Erythroblast (primary cell): Measurements from ENCODE around the gene STXBP4.
"Not testable (repeated sequence)": the region's sequence is repeated elsewhere in the genome, so short reads cannot be mapped to it uniquely, and the experiment has no call there.

Source experiments
- DNase-seq, 2 experiments: peaks; one replicate each; lab custom pipeline; 2025; lab: John Stamatoyannopoulos, UW
- GATA1 ChIP-seq: IDR thresholded peaks from 2 replicates; pipeline ENCODE4 v1.6.1; 2011; ENCODE audit warnings: low read depth, mild to moderate bottlenecking, control low read depth, low read length, moderate library complexity
- POLR2A ChIP-seq: IDR thresholded peaks from 2 replicates; pipeline ENCODE4 v1.6.1; 2011; ENCODE audit warnings: mild to moderate bottlenecking, low read length

The STXBP4 gene

DNA sequence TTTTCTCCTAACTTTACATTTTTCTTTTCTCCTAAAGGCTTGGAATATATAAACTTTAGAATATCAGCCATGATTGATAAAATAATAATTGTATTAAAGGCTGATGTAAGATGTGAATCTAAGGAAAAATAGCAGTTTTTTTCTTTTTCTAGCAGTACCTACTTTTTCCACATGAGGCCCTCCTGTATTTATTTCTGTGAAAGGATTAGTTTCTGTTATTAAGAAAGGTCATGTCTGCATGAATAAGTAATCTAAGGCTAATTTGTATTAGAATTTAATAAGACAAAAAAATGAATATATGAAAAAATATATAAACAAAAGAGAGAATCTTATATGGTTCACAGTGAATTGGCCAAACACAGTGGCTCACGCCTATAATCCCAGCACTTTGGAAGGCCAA is 85.3 kb downstream of the STXBP4 start:
- no peak for DNase-seq
- TF ChIP-seq GATA1 (no peak), POLR2A (no peak)

- TF ChIP-seq GATA1 (no peak), POLR2A (no peak)
- DNase-seq: no peak
Measured at GRCh38 chr17:55054429-55054828, 85.9 kb downstream of the STXBP4 start.

GRCh38 chr17:55056526-55056925 is 88.0 kb downstream of the STXBP4 start:
- DNase-seq: peak in 1 of 2 experiments; percentile 5
- no peak for TF ChIP-seq POLR2A
- TF ChIP-seq GATA1: no peak

- no peak for DNase-seq
- no peak for TF ChIP-seq GATA1
- TF ChIP-seq POLR2A: no peak
Measured at GRCh38 chr17:55057184-55057583, 88.6 kb downstream of the STXBP4 start.

DNA sequence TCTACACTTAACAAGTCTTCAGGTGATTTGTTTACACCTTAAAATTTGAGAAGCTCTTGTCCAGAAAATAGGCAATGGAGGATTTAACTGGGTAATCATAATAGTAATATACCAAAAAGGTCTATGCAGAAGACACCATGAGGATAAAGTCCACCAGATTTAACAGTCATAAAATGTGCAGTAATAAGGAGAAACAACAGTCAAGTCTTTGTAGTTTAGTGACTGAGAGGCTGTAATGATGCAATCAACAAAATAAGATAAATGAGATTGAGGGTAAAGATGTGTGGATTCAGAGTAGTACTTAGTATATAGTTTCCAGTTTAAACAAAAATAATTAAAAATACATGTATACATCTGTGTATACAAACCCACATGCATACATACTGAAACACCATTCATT is 91.2 kb downstream of the STXBP4 start:
- TF ChIP-seq POLR2A: no peak
- DNase-seq: no peak

DNA sequence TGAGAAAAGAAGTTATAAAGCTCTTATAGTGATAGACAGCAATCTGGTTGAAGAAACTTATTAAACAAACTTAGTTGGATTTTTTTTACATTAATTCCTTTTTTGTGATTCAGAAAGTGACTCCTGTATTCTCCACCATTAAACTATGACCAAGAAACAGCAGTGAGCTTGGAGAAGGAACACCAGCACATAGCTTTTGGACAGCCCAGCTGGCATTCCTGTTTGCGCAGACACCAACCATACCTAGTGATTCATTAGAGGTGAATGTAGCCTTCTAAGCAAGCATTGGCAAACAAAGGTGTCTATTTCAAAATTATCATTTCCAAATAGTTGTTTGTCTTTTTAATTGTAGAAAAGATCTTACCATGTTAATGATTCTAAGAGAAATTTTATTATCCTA is 94.4 kb downstream of the STXBP4 start:
- no peak for DNase-seq
- TF ChIP-seq POLR2A (no peak), GATA1 (no peak)

- TF ChIP-seq GATA1 (no peak), POLR2A (no peak)
- DNase-seq: no peak
Measured at GRCh38 chr17:55063885-55064874, 95.6 kb downstream of the STXBP4 start.

DNA sequence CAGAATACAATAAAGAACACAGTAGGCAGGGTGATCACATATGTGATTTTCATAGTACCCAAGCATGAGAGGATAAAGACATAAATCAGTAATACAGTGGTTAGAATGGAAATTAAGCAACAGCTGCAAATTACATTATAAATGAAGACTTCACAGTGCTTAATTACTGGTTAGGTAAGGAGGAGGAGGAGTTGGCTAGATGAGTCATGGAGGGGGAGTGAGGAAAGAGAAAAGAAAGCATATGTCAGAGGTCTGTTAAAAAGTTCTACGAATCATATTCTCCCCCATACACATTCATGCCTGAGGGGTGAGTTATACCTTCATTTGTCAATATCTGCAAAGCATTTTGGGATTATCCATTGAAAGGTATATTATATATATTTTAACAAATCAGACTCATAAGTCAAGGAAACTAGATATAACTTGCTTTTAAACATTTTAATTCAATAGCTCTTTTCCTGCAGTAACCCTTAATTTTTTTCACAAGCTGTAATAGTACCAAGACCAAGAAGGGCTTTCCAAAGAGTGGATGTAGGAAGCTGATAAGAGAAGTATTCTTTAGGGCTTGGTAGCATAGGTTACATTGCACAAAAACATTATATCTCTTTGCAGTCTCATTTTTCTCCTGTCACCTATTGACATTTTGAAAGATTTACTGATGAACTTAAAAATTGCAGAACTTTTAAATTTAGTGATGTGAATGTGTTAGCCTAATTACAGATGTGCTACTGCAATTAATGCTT is 99.3 kb downstream of the STXBP4 start:
- DNase-seq: no peak
- TF ChIP-seq GATA1 (no peak), POLR2A (no peak)

- no peak for TF ChIP-seq POLR2A
- TF ChIP-seq GATA1: no peak
Measured at GRCh38 chr17:55068862-55069811, 100.6 kb downstream of the STXBP4 start.

DNA sequence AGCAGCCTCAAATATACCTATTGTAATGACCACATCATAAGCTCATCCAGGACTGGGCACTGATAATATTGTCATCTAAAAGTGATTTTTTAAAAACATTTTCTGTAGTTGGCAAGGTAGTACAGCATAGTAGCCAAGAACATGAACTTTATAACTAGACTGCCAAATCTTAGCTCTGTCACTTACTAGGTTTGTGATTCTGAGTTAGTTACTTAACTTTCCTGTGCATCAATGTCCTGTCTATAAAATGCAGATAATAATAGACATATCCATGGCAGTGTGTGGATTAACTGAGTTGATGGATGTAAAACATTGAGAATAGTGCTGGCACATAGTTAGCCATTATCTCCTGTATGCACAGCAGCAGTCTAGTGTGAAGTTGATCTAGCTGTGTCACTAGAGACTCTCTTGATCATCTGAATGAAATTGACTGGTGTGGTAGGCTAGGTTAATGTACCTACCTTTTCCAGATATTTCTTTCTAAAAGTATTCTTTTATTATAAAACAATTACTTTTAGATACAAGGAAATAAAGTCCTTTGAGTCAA is 101.5 kb downstream of the STXBP4 start:
- no peak for DNase-seq
- no peak for TF ChIP-seq GATA1
- no peak for TF ChIP-seq POLR2A

More at GRCh38 chr17:55068862-55069811, 100.6 kb downstream of the STXBP4 start:
- no peak for DNase-seq

GRCh38 chr17:55072898-55073297 is 104.3 kb downstream of the STXBP4 start:
- TF ChIP-seq GATA1: no peak
- no peak for TF ChIP-seq POLR2A
- DNase-seq: no peak

- DNase-seq: not testable (repeated sequence)
Measured at GRCh38 chr17:55073467-55073866, 104.9 kb downstream of the STXBP4 start.

GRCh38 chr17:55081559-55081958 is 113.0 kb downstream of the STXBP4 start:
- DNase-seq: no peak
- TF ChIP-seq POLR2A (no peak), GATA1 (no peak)

DNA sequence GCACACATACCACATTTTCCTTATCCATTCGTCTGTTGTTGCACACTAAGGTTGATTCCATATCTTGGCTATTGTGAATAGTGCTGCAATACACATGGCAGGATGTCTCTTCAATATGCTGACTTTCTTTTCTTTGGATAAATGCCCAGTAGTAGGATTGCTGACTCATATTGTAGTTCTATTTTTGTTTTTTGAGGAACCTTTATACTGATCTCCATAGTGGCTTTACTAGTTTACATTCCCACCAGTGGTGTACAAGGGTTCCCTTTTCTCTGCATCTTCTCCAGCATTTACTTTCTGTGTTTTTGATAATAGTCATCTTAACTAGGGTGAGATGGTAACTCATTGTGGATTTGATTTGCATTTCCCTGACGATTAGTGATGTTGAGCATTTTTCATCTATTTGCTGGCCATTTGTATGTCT is 118.1 kb downstream of the STXBP4 start:
- TF ChIP-seq GATA1: no peak
- TF ChIP-seq POLR2A: no peak
- DNase-seq: peak; percentile 25 to 58
